ENCODE data around the gene ANKRD34A. TPM values are rescaled to one million over a fixed set of nuclear protein-coding genes. Genes with fewer than 3 reads are reported as not detected.
A peak's percentile ranks its signal among the peaks of the same experiment; 100 is the strongest.

The ANKRD34A gene
- total and polyA plus RNA-seq, 2 donors (not counting 1 experiment from before 2014, with no cell fraction given) = 1.2 to 1.9 TPM

GRCh38 chr1:145927916-145928643 lies 36.3 kb downstream of the ANKRD34A start:
- Histone ChIP-seq H3K4me3 (replicated peaks in 1 of 4; ENCODE audit: control extremely low read depth in 1 of 4, insufficient read depth in 1 of 4, low read depth in 3 of 4, low read length in 4 of 4) (peak overlapping the region; percentile 72 to 98 (median 92)), H3K4me1 (ENCODE audit: control insufficient read depth, extremely low read depth, insufficient read depth, low read length) (no peaks in the 10 kb centered on the region), H3K27ac (ENCODE audit: insufficient read depth, low read length) (peak overlapping the region; percentile 97), H3K27me3 (ENCODE audit: control insufficient read depth, insufficient read depth, low read length) (no peaks in the 10 kb centered on the region), H3K9ac (ENCODE audit: insufficient read depth, low read length) (peak overlapping the region; percentile 88), H2AFZ (ENCODE audit: low read length) (peak overlapping the region; percentile 45), H3K36me3 (ENCODE audit: control insufficient read depth, insufficient read depth, low read length) (no peaks in the 10 kb centered on the region), H3K4me2 (ENCODE audit: extremely low read depth, insufficient read depth, low read length) (peak overlapping the region; percentile 77), H3K79me2 (ENCODE audit: control insufficient read depth, insufficient read depth, low read length) (peaks cover 10% of the 10 kb centered on the region), H3K9me3 (ENCODE audit: control insufficient read depth, insufficient read depth, low read depth, low read length) (no peaks in the 10 kb centered on the region), H4K20me1 (ENCODE audit: control insufficient read depth, extremely low read depth, insufficient read depth, low read length) (no peaks in the 10 kb centered on the region)
- TF ChIP-seq EZH2 (IDR thresholded peaks at IDR 0.05; ENCODE audit: low read length, missing control alignments) = no peak
- TF ChIP-seq, protein P1, sequence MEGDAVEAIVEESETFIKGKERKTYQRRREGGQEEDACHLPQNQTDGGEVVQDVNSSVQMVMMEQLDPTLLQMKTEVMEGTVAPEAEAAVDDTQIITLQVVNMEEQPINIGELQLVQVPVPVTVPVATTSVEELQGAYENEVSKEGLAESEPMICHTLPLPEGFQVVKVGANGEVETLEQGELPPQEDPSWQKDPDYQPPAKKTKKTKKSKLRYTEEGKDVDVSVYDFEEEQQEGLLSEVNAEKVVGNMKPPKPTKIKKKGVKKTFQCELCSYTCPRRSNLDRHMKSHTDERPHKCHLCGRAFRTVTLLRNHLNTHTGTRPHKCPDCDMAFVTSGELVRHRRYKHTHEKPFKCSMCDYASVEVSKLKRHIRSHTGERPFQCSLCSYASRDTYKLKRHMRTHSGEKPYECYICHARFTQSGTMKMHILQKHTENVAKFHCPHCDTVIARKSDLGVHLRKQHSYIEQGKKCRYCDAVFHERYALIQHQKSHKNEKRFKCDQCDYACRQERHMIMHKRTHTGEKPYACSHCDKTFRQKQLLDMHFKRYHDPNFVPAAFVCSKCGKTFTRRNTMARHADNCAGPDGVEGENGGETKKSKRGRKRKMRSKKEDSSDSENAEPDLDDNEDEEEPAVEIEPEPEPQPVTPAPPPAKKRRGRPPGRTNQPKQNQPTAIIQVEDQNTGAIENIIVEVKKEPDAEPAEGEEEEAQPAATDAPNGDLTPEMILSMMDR (conservative IDR thresholded peaks at IDR 0.05 in 1 of 2, IDR thresholded peaks at IDR 0.05 in 1 of 2; ENCODE audit: low read depth in 1 of 2, low read length in 2 of 2) = no peak
- no peak for DNase-seq (ENCODE audit: low read depth in 2 of 2)

GRCh38 chr1:145927063-145927886 lies 37.1 kb downstream of the ANKRD34A start, which contains the start of gene RBM8A:
Gene RBM8A (minus strand): TSS chr1:145927484. CDS start chr1:145927426, 58 bp downstream.
- Histone ChIP-seq H2AFZ (ENCODE audit: low read length) (peak within 1 kb of the TSS; percentile 45), H4K20me1 (ENCODE audit: control insufficient read depth, extremely low read depth, insufficient read depth, low read length) (no peaks in the 10 kb centered on the region), H3K4me2 (ENCODE audit: extremely low read depth, insufficient read depth, low read length) (peak within 1 kb of the TSS; percentile 94), H3K79me2 (ENCODE audit: control insufficient read depth, insufficient read depth, low read length) (peaks cover 10% of the 10 kb centered on the region), H3K27me3 (ENCODE audit: control insufficient read depth, insufficient read depth, low read length) (no peaks in the 10 kb centered on the region), H3K4me1 (ENCODE audit: control insufficient read depth, extremely low read depth, insufficient read depth, low read length) (no peaks in the 10 kb centered on the region), H3K9ac (ENCODE audit: insufficient read depth, low read length) (peak within 1 kb of the TSS; percentile 88), H3K27ac (ENCODE audit: insufficient read depth, low read length) (peak within 1 kb of the TSS; percentile 97), H3K36me3 (ENCODE audit: control insufficient read depth, insufficient read depth, low read length) (no peaks in the 10 kb centered on the region), H3K9me3 (ENCODE audit: control insufficient read depth, insufficient read depth, low read depth, low read length) (no peaks in the 10 kb centered on the region), H3K4me3 (replicated peaks in 1 of 4; ENCODE audit: control extremely low read depth in 1 of 4, insufficient read depth in 1 of 4, low read depth in 3 of 4, low read length in 4 of 4) (peak within 1 kb of the TSS; percentile 72 to 98 (median 92))
- TF ChIP-seq, protein P1 (conservative IDR thresholded peaks at IDR 0.05 in 1 of 2, IDR thresholded peaks at IDR 0.05 in 1 of 2; ENCODE audit: low read depth in 1 of 2, low read length in 2 of 2) = peak; percentile 65 to 71
- no peak for TF ChIP-seq EZH2 (IDR thresholded peaks at IDR 0.05; ENCODE audit: low read length, missing control alignments)
- peak; percentile 98 to 99 for DNase-seq (ENCODE audit: low read depth in 2 of 2)

DNA sequence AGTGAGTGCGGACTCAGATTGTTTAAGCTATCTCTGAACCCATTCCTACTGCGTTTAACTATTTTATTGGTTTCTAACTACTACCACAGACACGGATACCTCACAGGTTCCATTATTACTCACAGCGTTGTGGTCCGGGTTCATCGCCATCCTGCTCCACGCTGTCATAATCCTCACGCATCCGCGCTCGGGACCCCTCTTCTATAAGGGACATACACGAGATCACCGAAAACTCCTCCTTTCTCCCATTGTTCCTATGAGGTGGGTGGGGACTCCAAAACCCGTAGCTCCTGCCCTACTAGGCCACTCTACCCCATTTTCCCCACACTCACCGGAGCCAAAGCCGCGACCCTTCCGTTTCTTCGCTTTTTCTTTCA lies 37.7 kb downstream of the ANKRD34A start:
- H2AFZ ChIP-seq (ENCODE audit: low read length) = no peak overlapping the region
- peak in 1 of 2 donors; percentile 47 for DNase-seq (ENCODE audit: low read depth in 2 of 2)

More for the DNA sequence above, 37.7 kb downstream of the ANKRD34A start:
- peaks cover 10% of the 10 kb centered on the region for H3K79me2 ChIP-seq (ENCODE audit: control insufficient read depth, insufficient read depth, low read length)
- H3K9me3 ChIP-seq (ENCODE audit: control insufficient read depth, insufficient read depth, low read depth, low read length) = no peaks in the 10 kb centered on the region
- peak overlapping the region; percentile 75 for H3K9ac ChIP-seq (ENCODE audit: insufficient read depth, low read length)
- peak overlapping the region; percentile 72 to 98 (median 92) for H3K4me3 ChIP-seq (replicated peaks in 1 of 4; ENCODE audit: control extremely low read depth in 1 of 4, insufficient read depth in 1 of 4, low read depth in 3 of 4, low read length in 4 of 4)
- no peak for TF ChIP-seq EZH2 (IDR thresholded peaks at IDR 0.05; ENCODE audit: low read length, missing control alignments)
- TF ChIP-seq, protein P1 (conservative IDR thresholded peaks at IDR 0.05 in 1 of 2, IDR thresholded peaks at IDR 0.05 in 1 of 2; ENCODE audit: low read depth in 1 of 2, low read length in 2 of 2) = no peak
- no peaks in the 10 kb centered on the region for H3K27me3 ChIP-seq (ENCODE audit: control insufficient read depth, insufficient read depth, low read length)
- peak overlapping the region; percentile 94 for H3K4me2 ChIP-seq (ENCODE audit: extremely low read depth, insufficient read depth, low read length)
- H3K27ac ChIP-seq (ENCODE audit: insufficient read depth, low read length) = peak overlapping the region; percentile 97
- H3K36me3 ChIP-seq (ENCODE audit: control insufficient read depth, insufficient read depth, low read length) = no peaks in the 10 kb centered on the region
- no peaks in the 10 kb centered on the region for H4K20me1 ChIP-seq (ENCODE audit: control insufficient read depth, extremely low read depth, insufficient read depth, low read length)
- no peaks in the 10 kb centered on the region for H3K4me1 ChIP-seq (ENCODE audit: control insufficient read depth, extremely low read depth, insufficient read depth, low read length)

All from fibroblast of lung (primary cell).